Measurements from ENCODE around the gene EFCAB9.

DNA sequence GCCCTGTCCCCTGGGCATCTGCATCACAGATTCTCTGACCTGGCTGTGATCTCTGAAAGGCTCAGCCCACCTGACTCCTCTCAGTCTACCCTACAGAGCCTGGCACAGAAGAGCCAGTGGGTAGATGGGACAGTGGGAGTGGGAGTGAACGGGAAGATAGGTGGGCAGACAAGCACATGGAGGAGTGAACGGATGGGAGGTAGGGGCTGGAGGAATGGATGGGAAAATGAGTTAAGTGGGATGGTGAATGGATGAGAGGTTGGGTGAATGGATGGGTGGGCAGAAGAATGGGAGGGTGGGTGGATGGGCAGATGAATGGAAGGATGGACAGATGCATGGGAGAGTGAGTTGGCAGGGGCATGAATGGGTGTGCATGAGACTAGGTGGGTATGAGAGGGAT, 24.8 kb upstream of the EFCAB9 start:
- TF ChIP-seq CTCF (IDR thresholded peaks at IDR 0.05; ENCODE audit: low read depth, low read length, missing input control) (no peak), NR2F2 (IDR thresholded peaks at IDR 0.05) (no peak), RAD21 (IDR thresholded peaks at IDR 0.05) (no peak), RXRA (IDR thresholded peaks at IDR 0.05) (no peak), TAF1 (conservative IDR thresholded peaks at IDR 0.05) (no peak)
